HepG2 (cell line): ENCODE data around the gene FAM174C. TPM values are rescaled to one million over a fixed set of nuclear protein-coding genes. Genes with fewer than 3 reads are reported as not detected.
A peak's percentile ranks its signal among the peaks of the same experiment; 100 is the strongest.

Experiments used
- AHR ChIP-seq: IDR thresholded peaks from 2 replicates; pipeline ENCODE4 v1.6.1; 2018; ENCODE audit warnings: missing genetic modification reagents, missing compliant biosample characterization
- CREB1 ChIP-seq, 2 experiments: fragments of 450-650 bp in 1 of 2; IDR thresholded peaks; 2 replicates each; pipeline ENCODE4 v1.6.1; 2016 to 2017; ENCODE audit warnings: control low read depth in 1 of 2, mild to moderate bottlenecking in 1 of 2, missing compliant biosample characterization in 1 of 2, missing genetic modification characterization in 1 of 2
- ETV6 ChIP-seq: sonication (generic); formaldehyde crosslinking; conservative IDR thresholded peaks from 2 replicates; pipeline ENCODE4 v1.4.0; 2020; ENCODE audit warnings: missing genetic modification reagents
- HDAC2 ChIP-seq: sonication (generic); formaldehyde crosslinking; IDR thresholded peaks from 2 replicates; pipeline ENCODE4 v1.4.0; 2020; ENCODE audit warnings: missing genetic modification reagents
- KDM2A ChIP-seq: sonication (generic); formaldehyde crosslinking; IDR thresholded peaks from 2 replicates; pipeline ENCODE4 v1.4.0; 2020; ENCODE audit warnings: low read depth, missing genetic modification reagents, borderline replicate concordance
- KLF15 ChIP-seq: sonication (generic); formaldehyde crosslinking; IDR thresholded peaks from 2 replicates; pipeline ENCODE4 v1.8.1; 2023; ENCODE audit warnings: borderline replicate concordance, mild to moderate bottlenecking, inconsistent platforms, missing genetic modification reagents, mixed read lengths
- MXD4 ChIP-seq: IDR thresholded peaks from 2 replicates; pipeline ENCODE4 v1.6.1; 2016; ENCODE audit warnings: mild to moderate bottlenecking, missing biosample characterization, missing genetic modification reagents
- NR3C1 ChIP-seq: sonication (generic); formaldehyde crosslinking; IDR thresholded peaks from 2 replicates; pipeline ENCODE4 v1.4.0; 2020; ENCODE audit warnings: missing genetic modification reagents
- PCBP1 ChIP-seq: fragments of 200-400 bp; formaldehyde crosslinking; IDR thresholded peaks from 2 replicates; pipeline ENCODE4 v1.6.1; 2017; ENCODE audit warnings: mild to moderate bottlenecking, low read depth, low read length, borderline replicate concordance
- PHF20 ChIP-seq: sonication (generic); formaldehyde crosslinking; IDR thresholded peaks from 2 replicates; pipeline ENCODE4 v1.5.0; 2020; ENCODE audit warnings: mild to moderate bottlenecking, missing genetic modification reagents
- POGZ ChIP-seq: sonication (generic); formaldehyde crosslinking; IDR thresholded peaks from 2 replicates; pipeline ENCODE4 v1.4.0; 2020; ENCODE audit warnings: mild to moderate bottlenecking, missing genetic modification reagents
- TAF15 ChIP-seq: fragments of 200-400 bp; formaldehyde crosslinking; IDR thresholded peaks from one replicate; pipeline ENCODE4 v1.6.1; 2018; ENCODE audit warnings: mild to moderate bottlenecking, low read depth, low read length; ENCODE audit not compliant: poor library complexity, severe bottlenecking
- TCF12 ChIP-seq, 2 experiments: fragments of 450-650 bp in 1 of 2; sonication (generic) in 1 of 2; formaldehyde crosslinking in 1 of 2; IDR thresholded peaks; 2 replicates each; pipeline versions ENCODE4 v1.6.1 to v1.8.0; 2017 to 2022; ENCODE audit warnings: antibody characterized with exemption in 1 of 2, mild to moderate bottlenecking in 1 of 2, missing genetic modification reagents in 1 of 2, moderate library complexity in 1 of 2
- TEAD2 ChIP-seq: sonication (generic); formaldehyde crosslinking; IDR thresholded peaks from 2 replicates; pipeline ENCODE4 v1.9.0; 2021; ENCODE audit warnings: missing genetic modification reagents
- YEATS2 ChIP-seq: sonication (generic); formaldehyde crosslinking; IDR thresholded peaks from 2 replicates; pipeline ENCODE4 v1.4.0; 2020; ENCODE audit warnings: missing genetic modification reagents, borderline replicate concordance
- YY1 ChIP-seq: IDR thresholded peaks from 2 replicates; pipeline ENCODE4 v1.6.1; 2011; ENCODE audit warnings: low read length, low read depth, moderate library complexity, mild to moderate bottlenecking; ENCODE audit not compliant: insufficient read depth, insufficient replicate concordance
- ZNF18 ChIP-seq: sonication (generic); formaldehyde crosslinking; IDR thresholded peaks from 2 replicates; pipeline ENCODE4 v1.8.0; 2022; ENCODE audit warnings: mild to moderate bottlenecking, missing genetic modification reagents; ENCODE audit not compliant: insufficient replicate concordance
- ZNF232 ChIP-seq: sonication (generic); formaldehyde crosslinking; IDR thresholded peaks from 2 replicates; pipeline ENCODE4 v1.4.0; 2020; ENCODE audit warnings: missing genetic modification reagents, borderline replicate concordance
- ZNF235 ChIP-seq: sonication (generic); formaldehyde crosslinking; IDR thresholded peaks from 2 replicates; pipeline ENCODE4 v1.8.1; 2023; ENCODE audit warnings: mild to moderate bottlenecking, missing genetic modification reagents, borderline replicate concordance
- ZNF33A ChIP-seq: sonication (generic); formaldehyde crosslinking; IDR thresholded peaks from 2 replicates; pipeline ENCODE4 v1.5.1; 2020; ENCODE audit warnings: missing genetic modification reagents, mild to moderate bottlenecking, moderate library complexity, borderline replicate concordance
- ZNF367 ChIP-seq: sonication (generic); formaldehyde crosslinking; IDR thresholded peaks from 2 replicates; pipeline ENCODE4 v1.4.0; 2020; ENCODE audit warnings: missing genetic modification reagents, borderline replicate concordance
- ZNF543 ChIP-seq: sonication (generic); formaldehyde crosslinking; IDR thresholded peaks from 2 replicates; pipeline ENCODE4 v1.4.0; 2020; ENCODE audit warnings: mild to moderate bottlenecking, missing genetic modification reagents
- ZNF567 ChIP-seq: sonication (generic); formaldehyde crosslinking; IDR thresholded peaks from 2 replicates; pipeline ENCODE4 v1.8.1; 2023; ENCODE audit warnings: mild to moderate bottlenecking, missing genetic modification reagents, borderline replicate concordance
- ZNF672 ChIP-seq: sonication (generic); formaldehyde crosslinking; IDR thresholded peaks from 2 replicates; pipeline ENCODE4 v1.8.1; 2022; ENCODE audit warnings: missing genetic modification reagents
- ZNF674 ChIP-seq: sonication (generic); formaldehyde crosslinking; IDR thresholded peaks from 2 replicates; pipeline ENCODE4 v1.5.0; 2020; ENCODE audit warnings: low read depth, mild to moderate bottlenecking, missing genetic modification reagents
- ZNF749 ChIP-seq: sonication (generic); formaldehyde crosslinking; IDR thresholded peaks from 2 replicates; pipeline ENCODE4 v1.8.0; 2022; ENCODE audit warnings: mild to moderate bottlenecking, missing genetic modification reagents, moderate library complexity, borderline replicate concordance
- ZNF768 ChIP-seq: sonication (generic); formaldehyde crosslinking; IDR thresholded peaks from 2 replicates; pipeline ENCODE4 v1.4.0; 2020; ENCODE audit warnings: missing genetic modification reagents
- polyA plus RNA-seq, 8 experiments: library from polyadenylated mRNA; depleted of rRNA in 3 of 8; stranded (reverse) in 7 of 8; unstranded in 1 of 8; fragments of >200 nt; fragmentation: Illumina TruSeq in 4 of 8; extraction: Trizol in 4 of 8; gene quantifications; 2 replicates each; pipeline versions ENCODE4 v1.2.1 to v1.2.3, GENCODE V29; 2011 to 2016; ENCODE audit warnings: low read depth in 4 of 8, missing spikeins in 1 of 8, mixed read lengths in 1 of 8; ENCODE audit not compliant: insufficient read depth in 1 of 8
- total RNA-seq, 5 experiments: library from RNA; depleted of rRNA; stranded (reverse); fragments of >200 nt; fragmentation: Illumina TruSeq; extraction: Trizol; gene quantifications; 2 replicates each; pipeline ENCODE4 v1.2.3, GENCODE V29; 2016; ENCODE audit warnings: low read depth in 1 of 5

FAM174C gene
- total and polyA plus RNA-seq, 2 of the 13 experiments (the other 11 are each of a cell fraction or from before 2014, with no cell fraction given), result 19.5 to 31.3 TPM

GRCh38 chr19:1266916-1267476 is 8.3 kb upstream of the FAM174C start (continued):
- TF ChIP-seq ZNF232 (CRISPR knock-in tag) (no peak), TEAD2 (CRISPR knock-in tag) (no peak), NR3C1 (CRISPR knock-in tag) (no peak), HDAC2 (no peak), ZNF33A (CRISPR knock-in tag) (no peak), POGZ (CRISPR knock-in tag) (0 out of 2 replicates have a peak, but pooled peaks have one; percentile 26), CREB1 (IDR thresholded peaks at IDR 0.05) (no peak), CREB1 (CRISPR knock-in tag; IDR thresholded peaks at IDR 0.05) (no peak), ZNF749 (CRISPR knock-in tag) (no peak), ZNF543 (CRISPR knock-in tag) (no peak), PHF20 (no peak), AHR (CRISPR knock-in tag) (no peak), ETV6 (CRISPR knock-in tag) (0 out of 2 replicates have a peak, but pooled peaks have one; percentile 10), ZNF367 (no peak), KLF15 (no peak), ZNF235 (CRISPR knock-in tag) (peak; percentile 91; the same call in 1 of the 2 replicates), YY1 (no peak), PCBP1 (peak; percentile 20; the same call in 1 of the 2 replicates), ZNF567 (no peak), KDM2A (CRISPR knock-in tag) (peak; percentile 26; the same call in 1 of the 2 replicates), MXD4 (CRISPR knock-in tag) (no peak), TAF15 (no peak), ZNF768 (CRISPR knock-in tag) (peak; percentile 24; the same call in 1 of the 2 replicates), ZNF18 (CRISPR knock-in tag) (no peak), ZNF674 (CRISPR knock-in tag) (no peak), ZNF672 (CRISPR knock-in tag) (no peak), TCF12 (IDR thresholded peaks at IDR 0.05) (no peak), TCF12 (CRISPR knock-in tag; IDR thresholded peaks at IDR 0.05) (peak; percentile 62; the same call in 1 of the 2 replicates), YEATS2 (CRISPR knock-in tag) (no peak)
